ENCODE measurements around the gene FRS2.

- TF ChIP-seq CTCF (IDR thresholded peaks at IDR 0.05; ENCODE audit: poor library complexity, severe bottlenecking) = no peak
- TF ChIP-seq POLR2AphosphoS5 (IDR thresholded peaks at IDR 0.05) = no peak
- no peak for TF ChIP-seq REST (IDR thresholded peaks at IDR 0.05; ENCODE audit: borderline replicate concordance)
- no peak for TF ChIP-seq RAD21 (conservative IDR thresholded peaks at IDR 0.05)
- no peak for TF ChIP-seq TAF1 (IDR thresholded peaks at IDR 0.05; ENCODE audit: low read depth)
- no peak for TF ChIP-seq EZH2 (IDR thresholded peaks at IDR 0.05; ENCODE audit: borderline replicate concordance, insufficient read depth, low read length, poor library complexity, severe bottlenecking)
- no peak for TF ChIP-seq EP300 (conservative IDR thresholded peaks at IDR 0.05; ENCODE audit: poor library complexity, severe bottlenecking)
- TF ChIP-seq SMC3 (conservative IDR thresholded peaks at IDR 0.05; ENCODE audit: poor library complexity) = no peak
These were observed 30.2 kb upstream of the FRS2 start for GRCh38 chr12:69440016-69440415.

Data from neural cell (in vitro differentiated cells).